ENCODE results near the gene TMEM69.
"Not testable (repeated sequence)": the region's sequence is repeated elsewhere in the genome, so short reads cannot be mapped to it uniquely, and the experiment has no call there.

The TMEM69 gene

DNA sequence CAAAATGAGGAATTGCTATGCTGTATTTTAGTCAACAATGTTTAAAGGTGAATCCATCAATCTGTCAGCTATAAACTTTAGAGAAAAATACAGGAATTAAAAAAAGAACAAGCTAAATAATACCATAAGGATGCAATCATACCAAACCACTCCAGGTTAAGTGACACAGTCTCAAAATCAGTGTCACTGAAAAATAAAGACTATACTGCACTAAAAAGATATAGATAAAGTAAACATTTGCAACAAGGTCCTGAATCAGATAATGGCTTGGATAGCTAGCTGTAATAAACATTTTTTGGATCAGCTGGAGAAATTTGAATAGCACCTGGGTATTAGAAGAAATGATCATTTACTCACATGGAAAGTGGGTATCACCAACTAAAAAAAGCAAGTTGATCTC lies 9.5 kb upstream of the TMEM69 start:
- DNase-seq (ENCODE audit: low read depth): no peak

DNA sequence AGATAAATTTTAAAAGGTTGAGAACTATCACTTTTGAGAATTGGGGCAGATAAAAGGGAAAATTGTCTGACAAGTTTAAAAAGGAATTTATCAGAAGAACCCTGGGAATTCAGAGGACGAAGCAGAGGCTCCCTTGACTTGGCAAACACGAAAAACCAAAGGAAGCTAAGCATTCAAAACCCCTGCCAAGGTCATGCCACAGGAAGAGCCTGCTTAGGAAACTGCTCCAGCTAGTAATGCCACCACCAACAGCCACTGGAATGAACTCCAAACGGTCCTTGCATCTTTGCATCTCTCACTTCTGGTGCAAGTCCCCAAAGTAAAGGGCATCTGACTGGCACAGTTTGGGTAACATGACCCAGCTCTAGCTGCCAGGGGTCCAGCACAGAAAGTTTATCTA lies 8.9 kb upstream of the TMEM69 start:
- no peak for DNase-seq (ENCODE audit: low read depth)

- DNase-seq (ENCODE audit: low read depth): no peak
Observed at GRCh38 chr1:45682942-45683341, 5.0 kb upstream of the TMEM69 start.

GRCh38 chr1:45684402-45684801 lies 3.6 kb upstream of the TMEM69 start:
- no peak for DNase-seq (ENCODE audit: low read depth)

DNA sequence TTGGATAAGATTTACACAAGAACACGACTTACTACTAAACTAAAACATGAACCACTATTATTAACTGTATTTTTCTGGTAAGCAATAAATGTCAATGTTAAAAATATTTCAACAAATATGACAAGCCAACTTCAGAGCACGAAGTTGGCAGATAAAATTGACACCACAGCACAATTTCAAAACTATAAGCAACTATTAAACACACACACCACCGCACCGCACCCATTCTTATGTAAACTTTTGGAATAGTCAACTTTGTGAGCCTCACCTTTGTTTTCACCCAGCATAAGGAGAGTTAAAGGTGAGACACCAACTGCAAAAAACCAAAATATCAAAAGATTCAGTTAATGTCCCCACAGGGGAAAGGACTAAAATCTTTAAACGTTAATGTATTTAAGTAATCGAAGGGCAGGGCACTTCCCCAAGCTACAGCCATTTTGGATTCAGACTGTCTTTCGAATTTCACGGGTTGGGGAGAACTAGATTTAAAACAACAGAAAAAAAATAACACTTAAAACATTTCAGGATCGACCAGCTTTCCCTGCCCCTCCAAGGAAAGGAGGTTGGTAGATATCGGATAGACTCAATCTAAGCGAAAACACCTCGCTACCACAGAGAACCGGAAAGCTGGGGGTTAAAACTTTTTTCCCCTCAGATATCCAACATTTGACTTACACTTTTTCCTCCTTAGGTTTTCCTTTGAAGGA lies 2.5 kb upstream of the TMEM69 start:
- DNase-seq (ENCODE audit: low read depth): no peak

DNA sequence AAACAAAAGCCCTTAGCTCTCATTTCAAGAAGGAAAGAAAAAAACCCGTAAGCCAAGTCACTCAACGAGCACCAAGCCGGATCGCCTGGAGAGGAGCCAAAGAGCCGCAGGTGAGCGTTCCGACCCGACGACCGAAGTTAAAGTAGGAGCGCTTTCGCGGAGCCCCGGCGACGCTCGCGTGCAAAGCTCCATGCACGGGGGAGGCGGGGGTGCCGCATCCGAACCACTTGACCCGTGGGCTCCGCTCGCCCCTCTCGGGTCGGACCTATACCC lies 2.0 kb upstream of the TMEM69 start:
- DNase-seq (ENCODE audit: low read depth): peak; percentile 32

- DNase-seq (ENCODE audit: low read depth): peak; percentile 93
Observed at GRCh38 chr1:45686288-45687013, 1.5 kb upstream of the TMEM69 start, which contains the start of gene GPBP1L1. TSS of gene GPBP1L1 (minus strand) at chr1:45686533. CDS start at chr1:45659087, 27,446 bp downstream.

- DNase-seq (ENCODE audit: low read depth): peak; percentile 87
Observed at GRCh38 chr1:45687014-45687753, 797 bp upstream of the TMEM69 start.

DNA sequence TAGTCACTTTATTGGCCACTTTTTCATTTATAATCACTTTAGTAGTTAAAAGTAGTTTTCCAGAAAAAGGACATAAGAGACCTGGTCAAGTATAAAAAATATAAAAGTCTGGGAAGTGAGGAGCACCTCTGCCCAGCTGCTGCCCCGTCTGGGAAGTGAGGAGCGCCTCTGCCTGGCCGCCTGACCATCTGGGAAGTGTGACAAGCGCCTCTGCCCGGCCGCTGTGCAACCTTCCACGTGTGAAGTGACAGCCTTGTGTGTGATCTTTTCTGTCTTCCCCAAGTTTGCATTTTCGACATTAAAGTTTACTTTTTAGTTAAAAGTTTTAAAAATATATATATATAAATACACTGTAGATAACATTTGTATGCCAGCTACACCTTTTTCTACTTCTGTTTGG lies 5.8 kb downstream of the TMEM69 start:
- DNase-seq (ENCODE audit: low read depth): not testable (repeated sequence)

DNA sequence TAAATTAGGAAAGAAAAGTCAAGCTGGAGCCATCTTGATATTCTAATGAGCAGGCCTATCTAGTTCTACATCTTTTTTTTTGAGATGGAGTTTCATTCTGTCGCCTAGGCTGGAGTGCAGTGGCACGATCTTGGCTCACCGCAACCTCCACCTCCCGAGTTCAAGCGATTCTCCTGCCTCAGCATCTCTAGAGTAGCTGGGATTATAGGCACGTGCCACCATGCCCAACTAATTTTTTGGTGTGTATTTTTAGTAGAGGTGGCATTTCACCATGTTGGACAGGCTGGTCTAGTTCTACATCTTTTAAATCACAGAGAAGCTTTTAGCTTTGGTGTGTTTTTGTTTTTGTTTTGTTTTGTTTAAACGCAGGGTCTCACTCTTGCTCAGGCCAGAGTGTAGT lies 6.8 kb downstream of the TMEM69 start:
- DNase-seq (ENCODE audit: low read depth): no peak

GRCh38 chr1:45704637-45705036 lies 16.7 kb downstream of the TMEM69 start:
- no peak for DNase-seq (ENCODE audit: low read depth)

GRCh38 chr1:45713711-45714110 lies 25.7 kb downstream of the TMEM69 start:
- DNase-seq (ENCODE audit: low read depth): no peak

DNA sequence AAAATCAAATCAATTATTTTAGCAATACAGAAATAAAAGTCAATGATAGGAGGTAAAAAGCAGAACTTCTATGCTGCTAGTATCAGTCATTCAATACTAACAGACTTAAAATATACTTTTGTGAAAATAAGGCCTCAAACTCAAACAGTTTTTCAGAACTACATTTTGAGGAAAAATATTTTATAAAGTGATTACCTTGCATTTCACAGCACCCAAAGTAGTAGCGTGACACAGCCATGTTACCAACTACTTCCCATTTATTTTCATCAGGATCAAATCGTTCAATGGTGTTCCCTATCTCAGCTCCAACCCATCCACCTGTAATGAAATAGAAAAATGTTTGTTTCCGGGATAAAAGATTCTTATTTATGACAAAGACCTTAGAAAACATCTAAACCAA lies 28.7 kb downstream of the TMEM69 start:
- DNase-seq (ENCODE audit: low read depth): no peak

DNA sequence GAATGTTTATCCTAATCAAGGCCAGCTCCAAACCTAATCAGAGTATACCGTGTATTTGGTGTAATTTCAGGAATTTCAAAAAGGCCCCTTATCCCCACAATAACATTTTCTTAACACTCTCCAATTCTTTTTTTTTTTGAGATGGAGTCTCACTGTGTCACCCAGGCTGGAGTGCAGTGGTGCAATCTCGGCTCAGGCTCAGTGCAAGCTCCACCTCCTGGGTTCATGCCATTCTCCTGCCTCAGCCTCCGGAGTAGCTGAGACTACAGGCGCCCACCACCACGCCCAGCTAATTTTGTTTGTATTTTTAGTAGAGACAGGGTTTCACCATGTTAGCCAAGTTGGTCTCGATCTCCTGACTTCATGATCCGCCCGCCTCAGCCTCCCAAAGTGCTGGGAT lies 29.4 kb downstream of the TMEM69 start:
- not testable (repeated sequence) for DNase-seq (ENCODE audit: low read depth)

DNA sequence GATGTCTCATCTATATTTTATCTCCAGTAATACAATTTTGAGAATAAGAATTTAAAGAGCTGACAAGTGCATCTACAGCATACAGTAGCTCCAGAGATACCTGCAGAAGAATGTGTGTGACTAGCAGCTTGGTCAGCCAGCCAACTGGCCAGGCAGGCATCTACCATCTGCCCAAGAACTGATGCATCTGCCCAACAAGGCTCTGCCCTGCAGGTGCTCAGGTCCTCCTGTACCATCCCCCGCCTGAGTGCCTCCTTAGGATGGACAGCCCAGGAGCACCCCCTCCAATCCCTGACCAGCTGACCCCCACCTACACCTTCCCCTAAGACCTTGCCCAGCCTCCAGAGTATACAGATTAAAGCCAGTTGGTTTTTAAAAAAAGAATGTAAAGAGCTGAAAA lies 30.3 kb downstream of the TMEM69 start:
- DNase-seq (ENCODE audit: low read depth): no peak

GRCh38 chr1:45721207-45721606 lies 33.2 kb downstream of the TMEM69 start:
- DNase-seq (ENCODE audit: low read depth): no peak

- DNase-seq (ENCODE audit: low read depth): no peak
Observed at GRCh38 chr1:45722809-45723208, 34.8 kb downstream of the TMEM69 start.

DNA sequence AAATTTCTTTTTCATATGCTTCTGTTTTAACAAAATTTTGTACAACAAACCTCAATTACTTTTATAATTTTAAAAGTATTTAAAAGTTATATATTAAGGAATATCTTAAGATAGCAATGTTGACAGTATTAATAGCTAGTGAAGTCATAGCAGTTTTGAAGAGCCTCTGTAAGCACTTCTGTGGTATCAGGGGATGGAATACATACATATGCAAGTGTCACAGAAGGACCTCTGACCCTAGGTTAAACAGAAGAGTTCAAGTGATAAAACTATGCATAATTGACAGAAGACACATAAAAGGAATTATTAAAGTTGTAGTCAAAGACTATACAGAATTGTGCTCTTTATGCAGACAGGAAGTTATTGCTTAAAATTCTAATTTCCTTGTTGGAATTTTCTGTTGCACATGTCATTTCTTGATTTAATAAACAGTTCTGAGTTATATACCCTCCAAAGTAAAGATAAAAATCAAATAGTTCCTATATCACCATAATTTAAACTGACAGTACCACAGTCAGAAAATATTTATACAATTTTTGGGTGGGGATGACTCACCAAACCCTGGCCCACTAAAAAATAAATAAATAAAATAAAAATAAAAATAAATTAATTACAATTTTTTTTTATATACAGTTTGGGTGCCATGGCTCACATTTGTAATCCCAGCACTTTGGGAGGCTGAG lies 35.4 kb downstream of the TMEM69 start:
- no peak for DNase-seq (ENCODE audit: low read depth)

- DNase-seq (ENCODE audit: low read depth): not testable (repeated sequence)
Observed at GRCh38 chr1:45726007-45726406, 38.0 kb downstream of the TMEM69 start.

GRCh38 chr1:45730075-45730779 lies 42.2 kb downstream of the TMEM69 start:
- DNase-seq (ENCODE audit: low read depth): no peak

- DNase-seq (ENCODE audit: low read depth): no peak
Observed at GRCh38 chr1:45730780-45731319, 42.9 kb downstream of the TMEM69 start.

- no peak for DNase-seq (ENCODE audit: low read depth)
Observed at GRCh38 chr1:45739137-45739536, 51.2 kb downstream of the TMEM69 start.

All from stimulated activated CD8-positive, alpha-beta memory T cell treated with anti-CD3 and anti-CD28 coated beads, Interleukin-15, amount 100 ng/mL, for 24 hours (primary cell).